Esophagus squamous epithelium (tissue), 5 donors: ENCODE measurements around the gene KCNN3. TPM values are rescaled to one million over a fixed set of nuclear protein-coding genes. Genes with fewer than 3 reads are reported as not detected.

Source experiments
- DNase-seq: peaks from one replicate; lab custom pipeline; 2025; lab: John Stamatoyannopoulos, UW
- H3K27ac ChIP-seq, 4 donors: fragments of 200-600 bp; sonication (generic); one replicate each; pipeline ENCODE4 v1.5.1; 2016 to 2019; ENCODE audit warnings: mild to moderate bottlenecking in 1 of 4
- H3K27me3 ChIP-seq, 4 donors: fragments of 200-600 bp; sonication (generic); 1 replicate in 3 of 4; 2 replicates in 1 of 4; pipeline versions ENCODE4 v1.5.1 to v1.6.0; 2017 to 2021; ENCODE audit warnings: antibody characterized with exemption in 1 of 4
- H3K36me3 ChIP-seq, 3 donors: fragments of 200-600 bp; sonication (generic); one replicate each; pipeline ENCODE4 v1.5.1; 2016 to 2019
- H3K4me1 ChIP-seq, 3 donors: fragments of 200-600 bp; sonication (generic); one replicate each; pipeline ENCODE4 v1.5.1; 2017 to 2019
- H3K4me3 ChIP-seq, 4 donors: fragments of 200-600 bp; sonication (generic); 1 replicate in 3 of 4; 2 replicates in 1 of 4; pipeline ENCODE4 v1.5.1; 2016 to 2019; ENCODE audit warnings: mild to moderate bottlenecking in 2 of 4, moderate library complexity in 1 of 4
- H3K9me3 ChIP-seq, 3 donors: fragments of 200-600 bp; sonication (generic); one replicate each; pipeline ENCODE4 v1.5.1; 2016 to 2019
- CTCF ChIP-seq, 6 experiments: fragments of 450-650 bp in 4 of 6; fragments of 200-600 bp in 2 of 6; sonication (generic) in 2 of 6; IDR thresholded peaks; one replicate each; pipeline ENCODE4 v1.5.1; 2016 to 2019; ENCODE audit warnings: antibody characterized with exemption in 6 of 6, mild to moderate bottlenecking in 4 of 6, moderate library complexity in 4 of 6
- POLR2A ChIP-seq, 4 donors: fragments of 450-650 bp; IDR thresholded peaks; one replicate each; pipeline ENCODE4 v1.6.1; 2017; ENCODE audit warnings: antibody characterized with exemption in 4 of 4, mild to moderate bottlenecking in 4 of 4, moderate library complexity in 3 of 4
- WGBS, 2 donors: methylation state at CpG; one replicate each; pipeline ENCODE4 v1.1.5; 2018; 5-methylcytosine and 5-hydroxymethylcytosine counted together
- intact Hi-C: fragments of 100-400 bp; cut with DNase I; formaldehyde crosslinking; loops from one replicate; pipeline ENCODE4 v1.15.0; 2022
- total RNA-seq, 4 donors: library from RNA; depleted of rRNA; stranded (reverse); fragments of >200 nt; gene quantifications; one replicate each; pipeline ENCODE4 v1.1.0, GENCODE V29; 2016
- donor health status: DM: yes; HTN: yes; CAD: no.

The KCNN3 gene
- total RNA-seq, 4 donors from 2014 or later: 0.08 to 1.7 (median 0.50) TPM

- Histone ChIP-seq H3K27me3 (peaks cover 0 to 12% (median 0%) of the 10 kb centered on the region in 4 donors), H3K4me3 (no peak overlapping the region), H3K36me3 (no peaks in the 10 kb centered on the region), H3K27ac (no peak overlapping the region), H3K4me1 (no peaks in the 10 kb centered on the region), H3K9me3 (no peaks in the 10 kb centered on the region)
- TF ChIP-seq POLR2A (IDR thresholded peaks at IDR 0.05): no peak
- no peak for TF ChIP-seq CTCF (IDR thresholded peaks at IDR 0.05)
- intact Hi-C loops: no loop called here
- no peak for DNase-seq
- 50 to 87% methylated on average over 1 to 2 of the region's 2 CpGs for WGBS, 2 donors
These were observed 67.6 kb downstream of the KCNN3 start for GRCh38 chr1:154802336-154802969.

GRCh38 chr1:154801234-154802011 lies 68.7 kb downstream of the KCNN3 start:
- Histone ChIP-seq H3K36me3 (no peaks in the 10 kb centered on the region), H3K4me1 (no peaks in the 10 kb centered on the region), H3K9me3 (no peaks in the 10 kb centered on the region), H3K27me3 (peaks cover 0 to 15% (median 0%) of the 10 kb centered on the region in 4 donors), H3K4me3 (no peak overlapping the region), H3K27ac (no peak overlapping the region)
- DNase-seq: no peak
- TF ChIP-seq POLR2A (IDR thresholded peaks at IDR 0.05): no peak
- no peak for TF ChIP-seq CTCF (IDR thresholded peaks at IDR 0.05)
- 76 to 84% methylated on average over 11 to 15 of the region's 16 CpGs for WGBS, 2 donors
- intact Hi-C loops: no loop called here

GRCh38 chr1:154799188-154799587 lies 70.9 kb downstream of the KCNN3 start:
- intact Hi-C loops: no loop called here
- TF ChIP-seq CTCF (IDR thresholded peaks at IDR 0.05) (no peak), POLR2A (IDR thresholded peaks at IDR 0.05) (no peak)
- peaks cover 0 to 7% (median 0%) of the 10 kb centered on the region in 4 donors for H3K27me3 ChIP-seq
- H3K36me3 ChIP-seq: no peaks in the 10 kb centered on the region
- H3K27ac ChIP-seq: no peak overlapping the region
- no peaks in the 10 kb centered on the region for H3K9me3 ChIP-seq
- DNase-seq: no peak
- H3K4me1 ChIP-seq: no peaks in the 10 kb centered on the region
- 72 to 89% methylated on average over 2 to 5 of the region's 5 CpGs for WGBS, 2 donors
- H3K4me3 ChIP-seq: no peak overlapping the region

- Histone ChIP-seq H3K27me3 (peaks cover 0 to 7% (median 0%) of the 10 kb centered on the region in 4 donors), H3K27ac (no peak overlapping the region), H3K9me3 (no peaks in the 10 kb centered on the region), H3K36me3 (no peaks in the 10 kb centered on the region), H3K4me1 (no peaks in the 10 kb centered on the region), H3K4me3 (no peak overlapping the region)
- TF ChIP-seq CTCF (IDR thresholded peaks at IDR 0.05) (no peak), POLR2A (IDR thresholded peaks at IDR 0.05) (no peak)
- DNase-seq: no peak
- intact Hi-C loops: no loop called here
- WGBS, 2 donors: 64 to 89% methylated on average over 1 of the region's 1 CpG
These were observed 71.4 kb downstream of the KCNN3 start for GRCh38 chr1:154798645-154799044.

- DNase-seq: no peak
- TF ChIP-seq CTCF (IDR thresholded peaks at IDR 0.05): no peak
- no peak for TF ChIP-seq POLR2A (IDR thresholded peaks at IDR 0.05)
- H3K4me1 ChIP-seq: no peaks in the 10 kb centered on the region
- 77 to 93% methylated on average over 6 of the region's 6 CpGs for WGBS, 2 donors
- H3K36me3 ChIP-seq: no peaks in the 10 kb centered on the region
- H3K9me3 ChIP-seq: no peaks in the 10 kb centered on the region
- no peak overlapping the region for H3K27ac ChIP-seq
- intact Hi-C loops: no loop called here
- H3K4me3 ChIP-seq: no peak overlapping the region
- H3K27me3 ChIP-seq: peaks cover 0 to 14% (median 0%) of the 10 kb centered on the region in 4 donors
These were observed 72.9 kb downstream of the KCNN3 start for GRCh38 chr1:154797175-154797574.
